HepG2 (cell line): ENCODE results near the gene SLC9A8. TPM values are rescaled to one million over a fixed set of nuclear protein-coding genes. Genes with fewer than 3 reads are reported as not detected.
A peak's percentile ranks its signal among the peaks of the same experiment; 100 is the strongest.

Experiments used
- ATF1 ChIP-seq: IDR thresholded peaks from 2 replicates; pipeline ENCODE4 v1.6.1; 2016; ENCODE audit warnings: mild to moderate bottlenecking, control low read depth
- BCLAF1 ChIP-seq: fragments of 450-650 bp; IDR thresholded peaks from 2 replicates; pipeline ENCODE4 v1.6.1; 2017; ENCODE audit warnings: mild to moderate bottlenecking
- CCAR2 ChIP-seq: fragments of 200-400 bp; formaldehyde crosslinking; optimal IDR thresholded peaks from 2 replicates; pipeline ENCODE3; 2018; ENCODE audit warnings: low read depth, mild to moderate bottlenecking, low read length, moderate library complexity
- GATAD2A ChIP-seq: IDR thresholded peaks from 2 replicates; pipeline ENCODE4 v1.6.1; 2016
- HNRNPLL ChIP-seq: fragments of 200-400 bp; formaldehyde crosslinking; IDR thresholded peaks from 2 replicates; pipeline ENCODE4 v1.6.1; 2017; ENCODE audit warnings: mild to moderate bottlenecking, low read depth, low read length; ENCODE audit not compliant: poor library complexity, severe bottlenecking
- LBX2 ChIP-seq: sonication (generic); formaldehyde crosslinking; IDR thresholded peaks from 2 replicates; pipeline ENCODE4 v1.5.0; 2020; ENCODE audit warnings: missing genetic modification reagents, mild to moderate bottlenecking, borderline replicate concordance
- MYC ChIP-seq: sonication (generic); formaldehyde crosslinking; IDR thresholded peaks from 2 replicates; pipeline ENCODE4 v1.9.0; 2021; ENCODE audit warnings: missing genetic modification reagents, borderline replicate concordance
- MYNN ChIP-seq: sonication (generic); formaldehyde crosslinking; IDR thresholded peaks from 2 replicates; pipeline ENCODE4 v1.4.0; 2020; ENCODE audit warnings: mild to moderate bottlenecking, low read depth, missing genetic modification reagents
- THAP9 ChIP-seq: sonication (generic); formaldehyde crosslinking; IDR thresholded peaks from 2 replicates; pipeline ENCODE4; 2020; ENCODE audit warnings: missing genetic modification reagents, mild to moderate bottlenecking, borderline replicate concordance
- ZBTB20 ChIP-seq: sonication (generic); formaldehyde crosslinking; IDR thresholded peaks from 2 replicates; pipeline ENCODE4 v1.8.1; 2023; ENCODE audit warnings: missing genetic modification reagents, low read depth, mild to moderate bottlenecking, borderline replicate concordance
- ZBTB21 ChIP-seq: sonication (generic); formaldehyde crosslinking; IDR thresholded peaks from 2 replicates; pipeline ENCODE4 v1.4.0; 2020; ENCODE audit warnings: missing genetic modification reagents
- ZEB1 ChIP-seq: IDR thresholded peaks from 2 replicates; pipeline ENCODE4 v1.6.1; 2012; ENCODE audit warnings: mild to moderate bottlenecking, low read depth, inconsistent platforms; ENCODE audit not compliant: insufficient replicate concordance
- ZMYM3 ChIP-seq: sonication (generic); formaldehyde crosslinking; IDR thresholded peaks from 2 replicates; pipeline ENCODE4 v1.5.1; 2020; ENCODE audit warnings: mild to moderate bottlenecking, missing genetic modification reagents
- ZNF30 ChIP-seq: sonication (generic); formaldehyde crosslinking; IDR thresholded peaks from 2 replicates; pipeline ENCODE4 v1.5.0; 2020; ENCODE audit warnings: mild to moderate bottlenecking, missing genetic modification reagents
- ZNF530 ChIP-seq: sonication (generic); formaldehyde crosslinking; IDR thresholded peaks from 2 replicates; pipeline ENCODE4 v1.5.0; 2020; ENCODE audit warnings: low read depth, mild to moderate bottlenecking, missing genetic modification reagents
- ZNF687 ChIP-seq: sonication (generic); formaldehyde crosslinking; IDR thresholded peaks from 2 replicates; pipeline ENCODE4 v1.5.1; 2020; ENCODE audit warnings: mild to moderate bottlenecking, missing genetic modification reagents, moderate library complexity
- ZNF761 ChIP-seq: sonication (generic); formaldehyde crosslinking; conservative IDR thresholded peaks from 2 replicates; pipeline ENCODE4 v1.4.0; 2020; ENCODE audit warnings: mild to moderate bottlenecking, missing genetic modification reagents
- ZNF775 ChIP-seq: sonication (generic); formaldehyde crosslinking; IDR thresholded peaks from 2 replicates; pipeline ENCODE4 v1.4.0; 2020; ENCODE audit warnings: missing genetic modification reagents, mild to moderate bottlenecking, moderate library complexity, borderline replicate concordance
- ZZZ3 ChIP-seq: sonication (generic); formaldehyde crosslinking; IDR thresholded peaks from 2 replicates; pipeline ENCODE4 v1.4.0; 2020; ENCODE audit warnings: missing genetic modification reagents, mild to moderate bottlenecking, borderline replicate concordance
- polyA plus RNA-seq, 8 experiments: library from polyadenylated mRNA; depleted of rRNA in 3 of 8; stranded (reverse) in 7 of 8; unstranded in 1 of 8; fragments of >200 nt; fragmentation: Illumina TruSeq in 4 of 8; extraction: Trizol in 4 of 8; gene quantifications; 2 replicates each; pipeline versions ENCODE4 v1.2.1 to v1.2.3, GENCODE V29; 2011 to 2016; ENCODE audit warnings: low read depth in 4 of 8, missing spikeins in 1 of 8, mixed read lengths in 1 of 8; ENCODE audit not compliant: insufficient read depth in 1 of 8
- total RNA-seq, 5 experiments: library from RNA; depleted of rRNA; stranded (reverse); fragments of >200 nt; fragmentation: Illumina TruSeq; extraction: Trizol; gene quantifications; 2 replicates each; pipeline ENCODE4 v1.2.3, GENCODE V29; 2016; ENCODE audit warnings: low read depth in 1 of 5

Gene SLC9A8
- total and polyA plus RNA-seq, 2 of the 13 experiments (the other 11 are each of a cell fraction or from before 2014, with no cell fraction given) = 4.1 to 7.4 TPM

- TF ChIP-seq ZEB1 (peak; percentile 94), MYNN (peak; percentile 77; the same call in 1 of the 2 replicates), LBX2 (CRISPR knock-in tag) (no peak), ZNF775 (peak; percentile 88; the same call in 1 of the 2 replicates), ATF1 (CRISPR knock-in tag) (peak; percentile 89), ZNF761 (CRISPR knock-in tag) (peak; percentile 96), ZNF30 (CRISPR knock-in tag) (no peak), HNRNPLL (no peak), GATAD2A (CRISPR knock-in tag) (peak; percentile 100), ZBTB21 (CRISPR knock-in tag) (peak; percentile 90), ZZZ3 (CRISPR knock-in tag) (no peak; the same call in 1 of the 2 replicates), ZBTB20 (CRISPR knock-in tag) (peak; percentile 95), MYC (peak; percentile 74), ZMYM3 (CRISPR knock-in tag) (peak; percentile 98), ZNF687 (CRISPR knock-in tag) (no peak), THAP9 (CRISPR knock-in tag) (no peak), BCLAF1 (no peak), CCAR2 (no peak), ZNF530 (CRISPR knock-in tag) (no peak)
These were observed 44.2 kb upstream of the SLC9A8 start (continued) for GRCh38 chr20:49768204-49769047.
